Stomach (tissue), 9 donors: Measurements from ENCODE around the gene CPLX1. TPM values are rescaled to one million over a fixed set of nuclear protein-coding genes. Genes with fewer than 3 reads are reported as not detected.
"Not testable (repeated sequence)": the region's sequence is repeated elsewhere in the genome, so short reads cannot be mapped to it uniquely, and the experiment has no call there.

Experiments
- DNase-seq, 2 donors: peaks; one replicate each; pipeline versions ENCODE4 v3.0.0 to v3.0.0-alpha.2; 2013 to 2019
- H3K27ac ChIP-seq, 5 donors: fragments of 200-600 bp in 4 of 5; sonication (generic) in 4 of 5; one replicate each; pipeline ENCODE4 v1.5.1; 2013 to 2019; ENCODE audit warnings: mild to moderate bottlenecking in 1 of 5, moderate library complexity in 1 of 5
- H3K27me3 ChIP-seq, 3 donors: fragments of 200-600 bp; sonication (generic); one replicate each; pipeline ENCODE4 v1.5.1; 2017 to 2019; ENCODE audit warnings: mixed run types in 1 of 3
- H3K36me3 ChIP-seq, 4 donors: fragments of 200-600 bp; sonication (generic); 1 replicate in 3 of 4; 2 replicates in 1 of 4; pipeline ENCODE4 v1.5.1; 2016 to 2019
- H3K4me1 ChIP-seq, 4 donors: fragments of 200-600 bp; sonication (generic); one replicate each; pipeline ENCODE4 v1.5.1; 2016 to 2019
- H3K4me3 ChIP-seq, 4 donors: fragments of 200-600 bp; sonication (generic) in 3 of 4; one replicate each; pipeline ENCODE4 v1.5.1; 2016 to 2019; ENCODE audit warnings: mild to moderate bottlenecking in 1 of 4
- H3K9me3 ChIP-seq, 4 donors: fragments of 200-600 bp; sonication (generic); one replicate each; pipeline ENCODE4 v1.5.1; 2016 to 2019
- CTCF ChIP-seq, 7 experiments: fragments of 450-650 bp in 4 of 7; fragments of 200-600 bp in 3 of 7; sonication (generic) in 3 of 7; IDR thresholded peaks; one replicate each; pipeline ENCODE4 v1.5.1; 2016 to 2019; ENCODE audit warnings: antibody characterized with exemption in 7 of 7, control low read depth in 2 of 7, mild to moderate bottlenecking in 1 of 7
- EP300 ChIP-seq: sonication (generic); formaldehyde crosslinking; IDR thresholded peaks from one replicate; pipeline ENCODE4 v1.6.1; 2017; ENCODE audit warnings: antibody characterized with exemption
- POLR2A ChIP-seq, 4 donors: fragments of 450-650 bp; IDR thresholded peaks; one replicate each; pipeline ENCODE4 v1.6.1; 2016; ENCODE audit warnings: antibody characterized with exemption in 4 of 4, control low read depth in 2 of 4, mild to moderate bottlenecking in 1 of 4, moderate library complexity in 1 of 4
- POLR2AphosphoS5 ChIP-seq, 3 donors: sonication (generic); formaldehyde crosslinking; IDR thresholded peaks; one replicate each; pipeline ENCODE4 v1.6.1; 2016; ENCODE audit warnings: antibody characterized with exemption in 3 of 3
- WGBS, 5 donors: extraction: QIAGEN DNeasy Blood & Tissue Kit in 3 of 5; methylation state at CpG; one replicate each; pipeline versions ENCODE4 v1.1.5 to v1.1.7; 2013 to 2018; 5-methylcytosine and 5-hydroxymethylcytosine counted together
- intact Hi-C: fragments of 100-400 bp; cut with DNase I; formaldehyde crosslinking; loops from one replicate; pipeline ENCODE4 v1.15.1; 2023; ENCODE audit warnings: low total_unique reads
- polyA plus RNA-seq, 3 donors: library from polyadenylated mRNA; stranded (reverse); fragments of 200-250 nt; gene quantifications; one replicate each; pipeline ENCODE4 v1.2.3, GENCODE V29; 2013
- total RNA-seq, 5 donors: library from RNA; depleted of rRNA; stranded (reverse); fragments of >200 nt; gene quantifications; one replicate each; pipeline versions ENCODE4 v1.1.0 to v1.2.3, GENCODE V29; 2014 to 2016
- donor health status: healthy with polysubstance abuse.
- donor health status: Bipolar disorder and iron deficiency.
- donor health status: healthy.

Gene CPLX1
- total and polyA plus RNA-seq, 8 donors = 0.37 to 2.9 (median 1.9) TPM; not detected in 3

DNA sequence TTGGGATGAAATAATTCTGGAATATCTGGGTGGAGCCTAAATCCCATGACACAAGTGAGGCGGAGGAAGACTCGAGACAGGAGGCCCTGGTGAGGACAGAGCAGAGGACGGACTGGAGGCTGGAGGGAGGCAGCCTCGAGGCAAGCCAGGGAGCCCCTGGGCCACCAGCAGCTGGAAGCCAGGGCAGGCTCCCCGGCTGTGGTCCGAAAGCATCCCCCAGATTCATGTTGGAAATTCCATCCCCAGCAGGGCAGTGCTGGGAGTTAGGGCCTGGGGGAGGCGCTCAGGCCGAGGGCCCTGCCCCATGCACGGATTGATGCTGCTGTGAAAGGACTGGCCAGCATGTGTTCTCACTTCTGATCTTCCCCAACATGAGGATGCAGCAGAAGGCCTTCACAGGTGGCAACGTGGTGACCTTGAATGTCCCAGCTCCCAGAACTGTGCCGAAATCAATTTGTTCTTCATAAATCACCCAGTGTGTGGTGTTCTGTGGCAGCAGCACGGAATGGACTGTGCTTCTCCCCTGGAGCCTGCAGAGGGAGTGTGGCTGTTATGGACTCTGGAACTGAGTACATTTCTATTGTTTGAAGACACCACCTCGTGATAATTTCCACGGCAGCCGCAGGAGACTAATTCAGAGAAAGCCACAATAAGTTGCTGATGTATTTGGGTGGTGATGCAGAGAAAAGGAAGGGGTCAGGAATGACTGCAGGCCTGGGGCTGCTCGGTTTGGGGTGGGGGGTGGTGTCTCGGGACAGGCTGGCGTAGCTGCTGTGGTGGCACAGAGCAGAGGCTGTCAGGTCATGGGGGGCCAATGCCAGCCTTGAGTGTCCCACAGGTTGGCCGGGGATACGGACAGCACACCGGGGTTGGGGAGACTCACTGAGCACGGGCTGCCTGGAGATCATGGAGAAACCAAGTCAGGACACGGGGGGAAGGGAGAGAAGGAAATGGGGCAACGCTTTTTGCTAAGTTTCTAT is 63.4 kb downstream of the CPLX1 start:
- TF ChIP-seq CTCF (IDR thresholded peaks at IDR 0.05) = peak in 2 of 7 experiments; percentile 14 to 40
- TF ChIP-seq POLR2A (IDR thresholded peaks at IDR 0.05) = no peak
- no peak for TF ChIP-seq EP300
- no peak for TF ChIP-seq POLR2AphosphoS5 (IDR thresholded peaks at IDR 0.05)
- Histone ChIP-seq H3K36me3 (peaks cover 31 to 81% (median 79%) of the 10 kb centered on the region in 4 donors), H3K27me3 (no peaks in the 10 kb centered on the region), H3K27ac (no peak overlapping the region), H3K4me1 (peaks cover 0 to 10% (median 1%) of the 10 kb centered on the region in 4 donors), H3K9me3 (peaks cover 0 to 13% (median 4%) of the 10 kb centered on the region in 4 donors), H3K4me3 (no peak overlapping the region)
- intact Hi-C loops = no loop called here
- WGBS, 5 donors = 75 to 85% (median 83%) methylated on average over 23 to 24 of the region's 24 CpGs
- DNase-seq = peak in 1 of 2 donors; percentile 63

DNA sequence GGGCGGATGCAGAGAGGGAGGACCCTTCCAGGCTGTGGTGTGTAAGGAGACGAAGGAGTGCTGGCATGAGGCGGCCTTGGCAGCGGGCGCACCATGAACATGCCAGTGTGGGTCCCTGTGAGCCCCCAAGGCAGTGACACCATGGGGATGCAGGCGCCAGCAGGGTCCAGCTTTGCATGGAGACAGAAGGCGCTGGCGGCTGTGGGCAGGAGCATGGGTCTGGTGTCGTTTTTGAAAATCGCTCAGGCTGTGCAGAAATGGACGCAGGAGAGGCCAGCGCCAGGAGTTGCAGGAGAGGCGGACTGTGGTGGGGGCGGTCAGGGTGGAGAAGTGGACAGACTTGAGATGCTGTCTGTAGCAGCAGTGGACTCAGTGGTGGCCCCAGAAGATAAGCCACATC is 64.2 kb downstream of the CPLX1 start:
- H3K27me3 ChIP-seq = no peaks in the 10 kb centered on the region
- H3K27ac ChIP-seq = no peak overlapping the region
- no peak for DNase-seq
- peaks cover 0 to 10% (median 1%) of the 10 kb centered on the region in 4 donors for H3K4me1 ChIP-seq
- H3K4me3 ChIP-seq = no peak overlapping the region
- peaks cover 25 to 81% (median 77%) of the 10 kb centered on the region in 4 donors for H3K36me3 ChIP-seq
- intact Hi-C loops = no loop called here
- 93 to 97% (median 97%) methylated on average over 14 of the region's 14 CpGs for WGBS, 5 donors
- peaks cover 0 to 13% (median 4%) of the 10 kb centered on the region in 4 donors for H3K9me3 ChIP-seq
- no peak for TF ChIP-seq POLR2AphosphoS5 (IDR thresholded peaks at IDR 0.05)
- TF ChIP-seq EP300 = no peak
- TF ChIP-seq CTCF (IDR thresholded peaks at IDR 0.05) = no peak
- no peak for TF ChIP-seq POLR2A (IDR thresholded peaks at IDR 0.05)

DNA sequence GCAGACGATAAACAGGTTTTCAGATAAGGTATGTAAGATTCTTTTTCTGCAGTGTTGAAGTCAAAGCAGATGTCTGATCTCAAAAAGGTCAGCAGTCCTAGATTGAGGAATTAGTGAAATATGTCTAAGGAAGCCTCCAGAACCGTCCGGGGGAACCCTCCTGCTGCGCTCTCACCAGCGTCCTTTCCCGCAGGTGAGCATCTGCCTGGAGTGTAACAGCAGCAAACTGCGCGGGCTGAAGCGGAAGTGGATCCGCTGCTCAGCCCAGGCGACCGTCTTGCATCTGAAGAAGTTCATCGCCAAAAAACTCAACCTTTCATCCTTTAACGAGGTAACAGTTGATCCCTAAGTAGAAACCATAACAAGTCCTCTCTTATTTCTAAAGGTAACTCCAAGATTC is 64.8 kb downstream of the CPLX1 start:
- no peak for DNase-seq
- no peak overlapping the region for H3K27ac ChIP-seq
- intact Hi-C loops = no loop called here
- H3K27me3 ChIP-seq = no peaks in the 10 kb centered on the region
- H3K4me3 ChIP-seq = no peak overlapping the region
- 94 to 95% (median 95%) methylated on average over 14 of the region's 14 CpGs for WGBS, 5 donors
- peaks cover 0 to 10% (median 1%) of the 10 kb centered on the region in 4 donors for H3K4me1 ChIP-seq
- no peak for TF ChIP-seq POLR2A (IDR thresholded peaks at IDR 0.05)
- no peak for TF ChIP-seq POLR2AphosphoS5 (IDR thresholded peaks at IDR 0.05)
- TF ChIP-seq CTCF (IDR thresholded peaks at IDR 0.05) = no peak
- no peak for TF ChIP-seq EP300
- peaks cover 0 to 13% (median 4%) of the 10 kb centered on the region in 4 donors for H3K9me3 ChIP-seq
- H3K36me3 ChIP-seq = peaks cover 23 to 78% (median 74%) of the 10 kb centered on the region in 4 donors

GRCh38 chr4:760616-761015 is 65.3 kb downstream of the CPLX1 start:
- no peak for DNase-seq
- peaks cover 0 to 9% (median 1%) of the 10 kb centered on the region in 4 donors for H3K4me1 ChIP-seq
- peaks cover 23 to 74% (median 70%) of the 10 kb centered on the region in 4 donors for H3K36me3 ChIP-seq
- H3K4me3 ChIP-seq = no peak overlapping the region
- no peaks in the 10 kb centered on the region for H3K27me3 ChIP-seq
- no peak overlapping the region for H3K27ac ChIP-seq
- TF ChIP-seq POLR2A (IDR thresholded peaks at IDR 0.05) (no peak), POLR2AphosphoS5 (IDR thresholded peaks at IDR 0.05) (no peak), EP300 (no peak), CTCF (IDR thresholded peaks at IDR 0.05) (no peak)
- peaks cover 0 to 13% (median 3%) of the 10 kb centered on the region in 4 donors for H3K9me3 ChIP-seq
- intact Hi-C loops = no loop called here
- 94 to 98% (median 96%) methylated on average over 21 of the region's 21 CpGs for WGBS, 5 donors

DNA sequence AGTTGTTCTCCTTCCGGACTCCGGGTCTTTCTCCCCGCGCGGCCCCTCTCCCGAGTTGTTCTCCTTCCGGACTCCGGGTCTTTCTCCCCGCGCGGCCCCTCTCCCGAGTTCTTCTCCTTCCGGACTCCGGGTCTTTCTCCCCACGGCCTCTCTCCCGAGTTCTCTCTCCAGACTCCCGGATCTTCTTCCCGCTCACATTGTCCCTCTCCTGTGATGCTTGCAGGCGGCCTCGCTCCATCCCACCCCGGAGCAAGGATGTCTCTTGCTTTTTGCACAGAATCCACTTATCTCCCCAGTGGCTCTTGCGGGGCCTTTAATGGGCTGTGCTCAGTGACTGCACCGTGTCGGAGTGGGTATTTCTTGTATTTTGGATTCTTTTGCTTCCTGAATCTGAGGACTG is 66.1 kb downstream of the CPLX1 start:
- DNase-seq, H3K4me3 ChIP-seq, H3K4me1 ChIP-seq, H3K27me3 ChIP-seq, intact Hi-C loops, H3K27ac ChIP-seq: not testable (repeated sequence)
- Histone ChIP-seq H3K36me3 (peaks cover 25 to 74% (median 70%) of the 10 kb centered on the region in 4 donors), H3K9me3 (peaks cover 0 to 13% (median 2%) of the 10 kb centered on the region in 4 donors)
- WGBS, 5 donors = 83 to 95% (median 88%) methylated on average over 13 to 22 of the region's 24 CpGs
